Activated gamma-delta T cell (primary cell): Measurements from ENCODE around the gene HOXA3.

ENCODE experiments used
- DNase-seq: peaks from one replicate; lab custom pipeline; 2025; lab: John Stamatoyannopoulos, UW

The HOXA3 gene

DNA sequence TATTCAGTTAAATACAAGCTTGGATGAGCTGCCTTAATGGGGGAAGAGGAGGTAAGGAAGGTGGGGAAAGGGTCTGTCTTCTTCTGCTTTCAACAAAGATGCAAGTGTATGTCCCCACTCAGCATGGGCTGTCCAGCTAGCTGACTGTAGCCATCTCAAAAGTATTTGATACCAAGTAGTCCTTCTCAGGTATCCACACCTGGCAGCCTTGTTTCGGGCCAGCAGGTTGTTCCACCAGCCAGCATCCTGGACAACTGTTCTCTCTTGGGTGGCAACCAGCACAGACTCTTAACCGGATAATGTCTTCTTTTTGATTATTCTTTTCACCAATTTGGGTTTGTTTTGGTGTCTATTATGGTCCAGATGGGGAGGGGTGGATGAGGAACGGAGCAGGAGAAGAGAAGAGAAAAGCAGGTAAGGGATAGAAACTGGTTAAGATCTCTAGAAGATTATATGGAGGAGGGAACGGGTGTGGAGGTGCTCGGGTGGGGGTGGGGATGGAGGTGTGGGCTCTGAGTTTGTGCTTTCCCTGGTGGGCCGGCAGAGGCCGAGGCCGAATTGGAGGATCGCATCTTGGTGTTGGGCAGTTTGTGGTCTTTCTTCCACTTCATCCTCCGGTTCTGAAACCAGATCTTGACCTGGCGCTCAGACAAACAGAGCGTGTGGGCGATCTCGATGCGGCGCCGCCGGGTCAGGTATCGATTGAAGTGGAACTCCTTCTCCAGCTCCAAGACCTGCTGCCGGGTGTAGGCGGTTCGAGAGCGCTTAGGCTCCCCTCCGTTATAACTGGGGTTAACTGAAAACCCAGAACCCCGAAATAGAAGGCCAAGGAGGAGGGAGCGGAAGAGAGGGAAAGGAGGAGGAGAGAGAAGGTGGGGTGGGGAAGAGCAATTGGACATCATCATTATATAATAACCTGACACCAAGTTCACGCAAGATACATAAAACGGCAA is 23.3 kb downstream of the HOXA3 start:
- DNase-seq: no peak

DNA sequence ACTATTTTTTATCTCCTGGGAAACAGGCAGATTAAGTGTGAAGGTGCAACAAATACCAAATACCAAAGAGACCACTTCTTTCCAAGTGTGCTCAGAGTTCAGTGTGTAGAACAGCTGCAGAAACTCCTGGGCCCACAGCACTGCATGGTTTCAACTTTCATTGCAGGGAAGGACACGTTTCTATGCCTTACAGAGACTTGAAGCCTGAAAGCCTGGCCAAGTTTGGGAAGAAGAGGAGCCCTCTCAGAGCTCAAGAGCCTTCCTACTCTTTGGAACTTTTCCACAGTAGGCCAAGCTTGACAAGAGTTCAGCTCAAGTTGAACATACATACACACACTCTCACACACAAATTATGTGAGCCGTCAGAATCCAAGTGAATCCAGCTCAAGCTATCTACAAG is 24.3 kb downstream of the HOXA3 start:
- DNase-seq: no peak

DNA sequence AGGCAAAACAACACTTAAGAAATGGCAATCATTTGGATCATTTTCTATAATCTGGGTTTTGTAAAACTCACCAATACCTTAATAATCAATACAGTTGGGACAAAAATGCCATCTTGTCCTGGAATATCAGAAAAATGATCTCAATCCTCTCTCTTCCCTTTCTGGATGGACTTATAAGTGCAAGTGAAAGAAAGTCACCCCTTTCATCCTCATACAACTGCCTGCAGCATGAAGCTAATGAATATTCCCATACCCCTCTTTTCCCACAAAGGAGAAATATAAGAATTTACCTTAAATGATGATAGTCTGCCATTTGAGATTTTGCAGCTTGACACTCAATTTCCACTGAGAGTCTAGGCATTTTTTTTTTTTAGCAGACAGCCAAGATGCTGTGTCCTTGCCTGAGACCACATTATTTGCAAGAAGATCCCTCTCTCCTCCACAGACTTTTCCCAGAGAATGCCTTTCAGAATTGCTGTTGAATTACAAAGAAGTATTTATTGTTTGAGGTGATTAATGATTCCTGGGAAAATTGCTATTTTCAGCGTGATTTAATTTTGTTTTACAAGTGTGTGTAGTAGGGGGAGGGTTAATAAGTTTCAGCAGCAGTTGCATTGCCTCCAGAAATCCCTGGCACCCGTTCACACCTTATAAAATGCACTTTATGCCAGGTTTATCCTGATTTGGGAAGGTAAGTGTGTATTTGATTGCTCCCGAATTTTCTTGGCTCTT is 25.6 kb downstream of the HOXA3 start:
- no peak for DNase-seq

DNA sequence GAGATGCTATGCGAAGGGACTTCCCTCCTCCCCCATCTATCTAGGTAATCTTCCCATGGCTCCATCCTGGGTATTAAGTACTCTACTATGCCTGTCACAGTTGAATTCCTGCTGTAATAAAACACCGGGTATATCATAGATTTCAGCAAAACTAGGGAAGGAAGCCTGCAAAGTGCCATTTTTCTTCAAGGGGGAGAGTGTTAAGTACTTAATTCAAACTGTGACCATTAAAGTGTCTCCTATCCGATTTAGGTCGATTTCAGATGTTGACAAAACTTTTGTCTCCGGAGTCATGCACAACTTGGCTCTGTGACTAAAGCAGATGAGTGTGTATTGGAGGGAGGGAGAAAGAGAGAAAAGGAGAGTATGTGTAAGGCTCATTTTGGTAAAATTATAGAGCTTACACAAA is 26.4 kb downstream of the HOXA3 start:
- no peak for DNase-seq

- DNase-seq: no peak
These were observed 27.3 kb downstream of the HOXA3 start for GRCh38 chr7:27124902-27125689.

GRCh38 chr7:27124096-27124901 is 28.1 kb downstream of the HOXA3 start:
- DNase-seq: no peak

- no peak for DNase-seq
These were observed 28.8 kb downstream of the HOXA3 start for GRCh38 chr7:27123477-27124053.

GRCh38 chr7:27123007-27123476 is 29.3 kb downstream of the HOXA3 start:
- no peak for DNase-seq

- no peak for DNase-seq
These were observed 30.1 kb downstream of the HOXA3 start for GRCh38 chr7:27122077-27122910.

GRCh38 chr7:27121684-27122076 is 30.7 kb downstream of the HOXA3 start:
- DNase-seq: no peak

DNA sequence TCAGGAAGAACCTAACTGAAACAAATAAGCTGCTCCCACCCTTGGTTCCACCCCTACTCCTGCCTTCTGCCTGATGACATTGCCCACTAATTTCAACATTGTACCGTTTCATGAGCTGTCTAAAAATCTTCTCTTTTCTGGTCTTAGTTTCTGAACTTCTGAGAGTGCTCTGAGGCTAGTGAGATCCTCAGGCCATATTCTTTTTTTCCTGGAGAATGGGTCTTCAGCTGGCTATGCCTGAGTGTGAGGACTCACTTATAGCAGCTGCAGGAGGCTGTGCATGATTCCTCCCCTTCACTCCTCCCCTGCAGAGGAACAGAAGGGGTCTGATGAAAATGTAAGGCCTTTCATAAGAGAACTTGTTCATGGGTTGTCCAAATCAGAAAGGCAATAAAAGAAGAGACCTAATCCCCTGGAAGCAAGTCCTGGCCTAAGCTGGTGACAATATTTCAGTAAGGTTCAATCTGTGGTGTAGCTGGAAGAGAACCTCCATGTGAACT is 32.9 kb downstream of the HOXA3 start:
- DNase-seq: no peak

DNA sequence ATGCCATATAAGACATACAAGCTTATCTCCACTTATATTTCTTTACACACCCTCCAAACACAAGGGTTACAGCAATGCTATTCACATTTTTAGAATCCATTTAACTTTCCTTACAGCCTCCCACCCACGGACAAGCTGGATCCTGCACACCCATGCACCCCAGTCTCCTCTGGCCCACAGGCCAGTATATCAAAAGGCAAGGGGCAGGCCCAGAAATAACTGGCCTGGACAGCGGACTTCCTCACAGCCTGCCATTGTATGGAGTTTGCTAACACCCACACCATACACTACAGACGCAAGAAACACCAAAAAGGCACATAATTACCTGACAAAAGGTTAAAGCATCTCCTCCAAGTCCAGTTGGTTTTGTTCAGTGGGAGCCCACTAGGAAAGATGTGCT is 33.8 kb downstream of the HOXA3 start:
- no peak for DNase-seq

DNA sequence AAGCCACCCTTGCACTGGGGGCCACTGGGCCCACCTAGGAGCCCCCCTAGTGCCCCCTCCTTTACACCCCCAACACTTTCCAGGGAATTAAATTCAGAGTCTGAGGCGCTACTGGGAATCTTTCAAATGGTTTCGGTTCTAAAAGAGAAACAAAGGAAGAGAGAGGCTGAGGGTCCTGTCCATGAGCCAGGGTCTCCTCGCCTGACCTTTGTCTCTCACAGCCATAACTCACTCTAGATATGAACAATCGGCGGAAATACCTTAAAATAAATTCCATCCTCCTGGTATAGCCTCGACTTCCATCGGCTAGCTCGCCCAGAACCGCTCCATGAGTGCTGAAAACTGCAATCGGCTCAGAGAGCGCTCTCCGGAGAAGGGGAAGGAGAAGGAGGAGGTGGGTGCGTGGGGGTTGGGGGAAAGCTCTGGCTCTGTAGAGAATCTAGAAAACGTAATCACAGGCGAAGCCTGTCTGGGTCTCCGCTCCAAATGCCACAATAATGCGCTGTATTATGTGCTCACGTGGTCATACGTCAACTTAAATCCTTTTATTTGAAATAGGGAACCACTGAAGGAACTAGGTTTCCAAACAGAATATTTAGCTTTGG is 34.4 kb downstream of the HOXA3 start:
- DNase-seq: no peak

- no peak for DNase-seq
These were observed 35.2 kb downstream of the HOXA3 start for GRCh38 chr7:27116962-27117886.

- DNase-seq: no peak
These were observed 36.1 kb downstream of the HOXA3 start for GRCh38 chr7:27116031-27116961.

- DNase-seq: no peak
These were observed 37.0 kb downstream of the HOXA3 start for GRCh38 chr7:27115221-27116026.
